Sciatic nerve (tissue), 2 donors: Measurements from ENCODE around the gene DTNBP1. TPM values are rescaled to one million over a fixed set of nuclear protein-coding genes. Genes with fewer than 3 reads are reported as not detected.

ENCODE experiments used
- ATAC-seq: fragments of 200-7000 bp; cut with Tn5 transposase; one replicate; pipeline ENCODE4 v1.9.1; 2020; ENCODE audit warnings: mild to moderate bottlenecking, moderate library complexity
- DNase-seq: peaks from one replicate; pipeline ENCODE4 v3.0.0-alpha.2; 2020; ENCODE audit warnings: low spot score
- intact Hi-C: fragments of 100-400 bp; cut with DNase I; formaldehyde crosslinking; loops from one replicate; pipeline ENCODE4 v1.14.2; 2022
- total RNA-seq: library from RNA; stranded (reverse); fragmentation: NEBNext Ultra II Directional; extraction: Animal tissue kit (Norgen Biotek cat#: 25700); gene quantifications from one replicate; pipeline ENCODE4 v1.2.1, GENCODE V29; 2021
- donor health status: DM: no; HTN: no; CAD: no.
- donor health status: DM: no; HTN: no; CAD: no.

Gene DTNBP1
- total RNA-seq, 1 donor from 2014 or later = 25.3 TPM

- no peak for ATAC-seq
- no peak for DNase-seq
- intact Hi-C loops = no loop called here
Observed at GRCh38 chr6:15483060-15483459, 179.8 kb downstream of the DTNBP1 start.

- ATAC-seq (no peak), DNase-seq (no peak)
- intact Hi-C loops = no loop called here
Observed at GRCh38 chr6:15481390-15482291, 181.2 kb downstream of the DTNBP1 start.

GRCh38 chr6:15480525-15480924 lies 182.3 kb downstream of the DTNBP1 start:
- DNase-seq (no peak), ATAC-seq (no peak)
- intact Hi-C loops = no loop called here

- ATAC-seq = no peak
- intact Hi-C loops = no loop called here
- no peak for DNase-seq
Observed at GRCh38 chr6:15479761-15480160, 183.1 kb downstream of the DTNBP1 start.

DNA sequence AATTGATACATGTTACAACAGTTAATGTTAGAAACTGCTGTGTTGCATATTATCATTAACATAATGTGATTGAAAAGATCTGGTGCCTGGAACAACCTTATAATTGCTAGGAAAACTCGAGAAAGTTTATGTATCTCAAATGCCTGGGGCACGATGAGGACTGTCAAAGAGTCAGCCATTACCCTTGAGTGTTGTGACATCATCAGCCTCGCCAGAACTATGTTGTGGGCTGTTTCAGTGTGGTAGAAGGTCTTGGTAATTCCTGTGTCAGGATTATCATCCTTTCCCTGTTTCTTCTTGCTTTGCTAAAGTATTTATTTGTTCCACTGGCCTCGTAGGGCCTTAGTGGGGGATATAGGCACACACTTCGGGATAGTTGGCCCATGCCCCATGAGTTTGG lies 185.1 kb downstream of the DTNBP1 start:
- intact Hi-C loops = no loop called here
- DNase-seq = no peak
- no peak for ATAC-seq

GRCh38 chr6:15476631-15477380 lies 186.0 kb downstream of the DTNBP1 start:
- ATAC-seq = peak; percentile 23
- no peak for DNase-seq
- intact Hi-C loops = no loop called here

DNA sequence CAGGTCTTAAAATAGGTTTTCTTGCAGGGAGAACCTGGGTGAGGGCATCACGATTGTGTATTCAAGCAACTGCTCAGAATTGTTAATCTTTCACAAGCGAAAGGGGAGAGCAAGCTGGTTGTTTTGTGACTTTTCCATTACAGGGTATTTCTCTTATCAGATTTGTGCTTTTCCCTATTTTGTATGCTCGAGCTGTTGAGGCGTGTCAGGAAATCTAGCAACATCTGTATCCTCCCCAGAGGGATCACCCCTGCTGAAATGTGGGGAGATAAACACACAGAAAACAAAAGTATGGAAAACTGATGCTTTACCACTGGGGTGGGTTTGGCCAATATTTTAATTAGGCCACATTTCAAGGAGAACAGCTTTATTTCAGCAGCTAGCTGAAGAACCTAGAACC lies 187.0 kb downstream of the DTNBP1 start:
- intact Hi-C loops = no loop called here
- no peak for ATAC-seq
- DNase-seq = no peak

DNA sequence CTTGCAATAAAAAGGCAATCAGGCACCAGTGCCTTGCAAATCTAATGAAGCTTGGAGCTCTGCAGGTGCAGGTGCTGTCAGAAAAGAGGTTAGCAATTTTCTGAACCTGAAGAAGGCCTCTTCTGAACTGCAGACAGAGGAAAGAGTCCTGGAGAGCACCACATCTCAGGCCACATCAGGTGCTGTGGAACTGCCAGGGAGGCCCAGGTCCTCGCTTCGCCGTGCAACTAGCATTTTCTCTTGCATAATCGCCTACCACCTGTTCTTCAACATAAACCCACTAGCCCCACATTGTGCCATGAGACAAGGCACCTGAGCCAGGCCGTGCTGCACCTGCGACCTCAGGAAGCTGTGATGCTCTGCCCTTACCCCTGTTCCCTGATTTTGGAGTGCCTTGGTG lies 187.6 kb downstream of the DTNBP1 start:
- intact Hi-C loops = no loop called here
- ATAC-seq = no peak
- no peak for DNase-seq

- intact Hi-C loops = no loop called here
Observed at GRCh38 chr6:15474196-15474595, 188.6 kb downstream of the DTNBP1 start.

GRCh38 chr6:15473741-15474161 lies 189.1 kb downstream of the DTNBP1 start:
- ATAC-seq (peak; percentile 65), DNase-seq (no peak)
- intact Hi-C loops = no loop called here

More at GRCh38 chr6:15474196-15474595, 188.6 kb downstream of the DTNBP1 start:
- ATAC-seq (no peak), DNase-seq (no peak)

DNA sequence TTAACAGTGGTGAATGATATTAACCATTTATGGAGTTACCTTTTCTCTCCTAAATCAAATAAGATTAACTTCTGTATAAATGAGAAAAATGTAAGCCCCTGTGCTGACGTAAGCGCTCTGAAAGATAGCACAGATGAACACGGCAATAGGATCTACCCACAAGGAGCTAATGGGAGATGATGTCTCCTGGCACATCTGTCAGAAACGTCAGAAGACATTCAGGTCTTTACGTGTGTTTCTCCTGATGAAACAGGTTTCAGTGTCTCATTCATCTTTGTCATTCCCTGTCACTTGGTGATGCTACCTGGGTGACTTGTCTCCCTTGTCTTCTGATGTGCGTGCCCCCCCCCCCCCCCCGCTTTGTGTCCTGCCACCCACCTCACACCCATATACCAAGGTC lies 189.7 kb downstream of the DTNBP1 start:
- DNase-seq (no peak), ATAC-seq (no peak)
- intact Hi-C loops = no loop called here
